SK-N-SH (cell line): ENCODE data around the gene CDK8. TPM values are rescaled to one million over a fixed set of nuclear protein-coding genes. Genes with fewer than 3 reads are reported as not detected.

Source experiments
- CTCF ChIA-PET: fragments of 300-600, 350-600 bp; formaldehyde crosslinking; extraction: SDS; loops from one replicate; lab custom pipeline; 2021; lab: Yijun Ruan, JAX
- POLR2A ChIA-PET: fragments of 350-600 bp; sonication (Branson Sonifier 250); formaldehyde crosslinking; extraction: SDS; loops from one replicate; lab custom pipeline; 2020; ENCODE audit warnings: antibody characterized with exemption, inconsistent platforms; lab: Yijun Ruan, JAX
- DNase-seq: peaks from one replicate; pipeline ENCODE4 v3.0.0; 2012
- H2AFZ ChIP-seq: fragments of 200-600 bp; sonication (generic); 2 replicates; pipeline ENCODE4 v1.8.1; 2016; ENCODE audit warnings: antibody characterized with exemption, mild to moderate bottlenecking, low read depth
- H3F3A ChIP-seq: fragments of 200-600 bp; sonication (generic); replicated peaks from 2 replicates; pipeline ENCODE3; 2016; ENCODE audit warnings: antibody characterized with exemption, mild to moderate bottlenecking; ENCODE audit not compliant: insufficient read depth
- H3K27ac ChIP-seq, 2 experiments: fragments of 200-500 bp in 1 of 2; fragments of 200-600 bp in 1 of 2; sonication (Bioruptor generic) in 1 of 2; sonication (generic), shearing (Covaris generic) in 1 of 2; 2 replicates each; pipeline versions ENCODE4 v1.5.1 to v1.6.1; 2014 to 2016; ENCODE audit warnings: low read depth in 2 of 2, inconsistent platforms in 1 of 2, low read length in 1 of 2, mild to moderate bottlenecking in 1 of 2, mixed read lengths in 1 of 2
- H3K27me3 ChIP-seq: fragments of 200-600 bp; sonication (generic), shearing (Covaris generic); 2 replicates; pipeline ENCODE4 v1.6.1; 2016; ENCODE audit warnings: mixed run types; ENCODE audit not compliant: insufficient read depth
- H3K36me3 ChIP-seq, 2 experiments: fragments of 200-500 bp in 1 of 2; fragments of 200-600 bp in 1 of 2; sonication (Bioruptor generic) in 1 of 2; sonication (generic) in 1 of 2; replicated peaks in 1 of 2; 2 replicates each; pipeline versions ENCODE3 to v1.5.1; 2014 to 2016; ENCODE audit warnings: low read length in 1 of 2, mild to moderate bottlenecking in 1 of 2; ENCODE audit not compliant: insufficient read depth in 2 of 2, control insufficient read depth in 1 of 2
- H3K4me1 ChIP-seq, 2 experiments: fragments of 200-500 bp in 1 of 2; fragments of 200-600 bp in 1 of 2; sonication (Bioruptor generic) in 1 of 2; sonication (generic), shearing (Covaris generic) in 1 of 2; 2 replicates each; pipeline versions ENCODE4 v1.5.1 to v1.6.1; 2014 to 2016; ENCODE audit warnings: low read depth in 1 of 2, low read length in 1 of 2, mixed run types in 1 of 2; ENCODE audit not compliant: insufficient read depth in 2 of 2, control insufficient read depth in 1 of 2
- H3K4me2 ChIP-seq: fragments of 200-600 bp; sonication (generic), shearing (Covaris generic); 2 replicates; pipeline ENCODE4 v1.6.1; 2017; ENCODE audit warnings: mixed run types
- H3K4me3 ChIP-seq, 2 experiments: fragments of 200-500 bp in 1 of 2; fragments of 200-600 bp in 1 of 2; sonication (Bioruptor generic) in 1 of 2; sonication (generic), shearing (Covaris generic) in 1 of 2; 2 replicates each; pipeline versions ENCODE4 v1.5.1 to v1.8.1; 2014 to 2016; ENCODE audit warnings: low read depth in 2 of 2, inconsistent platforms in 1 of 2, low read length in 1 of 2, mild to moderate bottlenecking in 1 of 2, mixed read lengths in 1 of 2, moderate library complexity in 1 of 2
- H3K79me2 ChIP-seq: fragments of 200-600 bp; sonication (generic); 2 replicates; pipeline ENCODE4 v1.8.1; 2017; ENCODE audit warnings: mild to moderate bottlenecking; ENCODE audit not compliant: insufficient read depth
- H3K9ac ChIP-seq: fragments of 200-600 bp; sonication (generic); 2 replicates; pipeline ENCODE4 v1.6.1; 2017; ENCODE audit warnings: mixed run types
- H3K9me2 ChIP-seq: fragments of 200-600 bp; sonication (generic); 2 replicates; pipeline ENCODE4 v1.6.1; 2017; ENCODE audit warnings: mixed run types
- H3K9me3 ChIP-seq: fragments of 200-600 bp; sonication (generic); 2 replicates; pipeline ENCODE4 v1.6.1; 2017; ENCODE audit warnings: mixed run types, mild to moderate bottlenecking, moderate library complexity
- H4K20me1 ChIP-seq: fragments of 200-600 bp; sonication (generic); 2 replicates; pipeline ENCODE4 v1.6.1; 2017; ENCODE audit warnings: mild to moderate bottlenecking, mixed run types; ENCODE audit not compliant: insufficient read depth
- FOSL2 ChIP-seq: IDR thresholded peaks from 2 replicates; pipeline ENCODE4 v1.4.0; 2012; ENCODE audit warnings: low read depth, mild to moderate bottlenecking, moderate library complexity, borderline replicate concordance
- FOXM1 ChIP-seq: IDR thresholded peaks from 2 replicates; pipeline ENCODE4 v1.4.0; 2012; ENCODE audit warnings: low read depth, mild to moderate bottlenecking
- MXI1 ChIP-seq: IDR thresholded peaks from 2 replicates; pipeline ENCODE4 v1.6.1; 2012; ENCODE audit warnings: mild to moderate bottlenecking, low read depth, low read length, improper control_type of control experiment
- POLR2AphosphoS5 ChIP-seq: IDR thresholded peaks from 2 replicates; pipeline ENCODE4 v1.6.1; 2012; ENCODE audit warnings: low read depth, low read length
- WGBS: methylation state at CpG from one replicate; pipeline ENCODE4 v1.1.6; 2017; ENCODE audit warnings: low lambda C conversion rate; 5-methylcytosine and 5-hydroxymethylcytosine counted together
- polyA plus RNA-seq, 3 experiments: library from polyadenylated mRNA; depleted of rRNA; stranded (reverse); fragments of >200 nt; gene quantifications; 2 replicates each; pipeline ENCODE4 v1.2.3, GENCODE V29; 2012
- TF ChIP-seq, protein P1 (sequence below): IDR thresholded peaks from 2 replicates; pipeline ENCODE4; 2012
- TF ChIP-seq, protein P2 (sequence below): IDR thresholded peaks from 2 replicates; pipeline ENCODE4 v1.4.0; 2012; ENCODE audit warnings: low read depth, borderline replicate concordance

The CDK8 gene
- polyA plus RNA-seq, 1 of the 3 experiments (the other 2 are of a cell fraction) = 10.1 TPM

DNA sequence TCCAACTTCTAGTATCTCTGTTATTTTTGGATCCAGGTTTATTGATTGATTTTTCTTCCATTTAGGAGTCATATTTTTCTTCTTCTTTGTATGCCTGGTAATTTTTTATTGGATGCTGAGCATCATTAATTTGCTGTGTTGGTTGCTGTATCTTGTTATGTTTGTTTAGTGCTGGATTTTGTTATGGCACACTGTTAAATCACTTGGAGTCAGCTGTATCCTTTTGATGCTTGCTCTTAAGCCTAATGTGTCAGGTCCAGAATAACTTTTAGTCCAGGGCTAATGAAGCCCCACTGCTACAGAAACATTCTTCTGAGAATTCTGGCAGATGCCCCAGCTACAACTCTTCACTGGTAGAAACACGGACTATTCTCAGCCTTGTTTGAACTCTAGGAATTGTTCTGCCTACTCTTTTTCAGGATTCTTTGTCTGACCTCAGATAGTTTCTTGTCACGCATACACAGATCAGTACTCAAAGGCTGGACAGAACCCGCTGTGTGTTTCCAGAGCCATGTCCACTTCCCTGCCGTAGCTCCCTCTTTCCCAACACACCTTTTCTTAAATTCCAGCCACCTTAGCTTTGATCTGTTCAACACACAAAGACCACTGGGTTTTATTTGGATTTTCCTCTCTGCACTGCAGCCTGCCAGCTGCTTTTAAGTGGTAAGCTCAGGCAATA, 166.5 kb downstream of the CDK8 start:
- POLR2A ChIA-PET = no interaction called here
- WGBS = 84% methylated on average over 4 of the region's 4 CpGs
- Histone ChIP-seq H3K9me3 (no peaks in the 10 kb centered on the region), H4K20me1 (no peaks in the 10 kb centered on the region), H3K9ac (no peak overlapping the region), H3K36me3 (no peaks in the 10 kb centered on the region), H2AFZ (no peak overlapping the region), H3K4me2 (no peak overlapping the region), H3K4me3 (no peak overlapping the region), H3K9me2 (no peaks in the 10 kb centered on the region), H3K27ac (no peak overlapping the region), H3K4me1 (no peaks in the 10 kb centered on the region; a peak in 1 of 4 replicates), H3K79me2 (no peaks in the 10 kb centered on the region), H3K27me3 (no peaks in the 10 kb centered on the region), H3F3A (no peaks in the 10 kb centered on the region)
- TF ChIP-seq, protein P1, sequence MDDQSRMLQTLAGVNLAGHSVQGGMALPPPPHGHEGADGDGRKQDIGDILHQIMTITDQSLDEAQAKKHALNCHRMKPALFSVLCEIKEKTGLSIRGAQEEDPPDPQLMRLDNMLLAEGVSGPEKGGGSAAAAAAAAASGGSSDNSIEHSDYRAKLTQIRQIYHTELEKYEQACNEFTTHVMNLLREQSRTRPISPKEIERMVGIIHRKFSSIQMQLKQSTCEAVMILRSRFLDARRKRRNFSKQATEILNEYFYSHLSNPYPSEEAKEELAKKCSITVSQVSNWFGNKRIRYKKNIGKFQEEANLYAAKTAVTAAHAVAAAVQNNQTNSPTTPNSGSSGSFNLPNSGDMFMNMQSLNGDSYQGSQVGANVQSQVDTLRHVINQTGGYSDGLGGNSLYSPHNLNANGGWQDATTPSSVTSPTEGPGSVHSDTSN = no peak
- CTCF ChIA-PET = interaction anchor here (1.0 kb wide), 1 partner anchor 20 kb away, joined by 4 read pairs; no protein-coding TSS in a partner anchor
- no peak for DNase-seq

GRCh38 chr13:26422036-26422435, 168.1 kb downstream of the CDK8 start:
- no peaks in the 10 kb centered on the region for H3K9me3 ChIP-seq
- no peak overlapping the region for H3K27ac ChIP-seq
- TF ChIP-seq POLR2AphosphoS5 = no peak
- no peak for TF ChIP-seq MXI1
- no peak for TF ChIP-seq FOSL2
- TF ChIP-seq FOXM1 = no peak
- TF ChIP-seq, all 33 proteins: peak for 0
- Histone ChIP-seq H3K9me2 (no peaks in the 10 kb centered on the region), H3K27me3 (no peaks in the 10 kb centered on the region), H3K4me3 (no peak overlapping the region), H2AFZ (no peak overlapping the region), H3K36me3 (no peaks in the 10 kb centered on the region), H4K20me1 (no peaks in the 10 kb centered on the region), H3K4me2 (no peak overlapping the region), H3F3A (no peaks in the 10 kb centered on the region), H3K79me2 (no peaks in the 10 kb centered on the region), H3K4me1 (peaks cover 0 to 3% of the 10 kb centered on the region in 2 experiments; a peak in 2 of 4 replicates), H3K9ac (no peak overlapping the region)
- POLR2A ChIA-PET = no interaction called here
- WGBS = 76% methylated on average over 6 of the region's 7 CpGs
- CTCF ChIA-PET = no interaction called here
- no peak for DNase-seq

DNA sequence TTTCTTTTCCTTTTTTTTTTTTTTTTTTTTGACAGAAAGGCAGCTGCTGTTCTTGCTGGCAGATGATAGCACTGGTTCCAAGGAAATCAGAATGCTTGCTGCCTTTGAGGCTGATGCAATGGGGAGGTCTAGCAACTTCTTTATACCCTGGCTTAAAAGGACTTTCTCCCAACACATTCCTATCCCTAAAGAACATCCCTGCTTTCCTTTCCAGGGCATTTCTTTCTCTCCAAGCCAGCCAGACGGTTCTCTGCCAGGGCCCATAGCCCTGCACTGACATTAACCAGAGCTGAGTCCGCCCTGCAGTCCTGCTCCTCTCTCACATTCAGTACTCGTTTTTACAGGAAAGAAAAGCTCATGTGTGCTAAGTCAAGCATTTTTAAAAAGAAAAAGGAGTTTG, 169.7 kb downstream of the CDK8 start:
- POLR2A ChIA-PET = interaction anchor here (0.7 kb wide), 1 partner anchor 144 kb away, joined by 3 read pairs; no protein-coding TSS in a partner anchor
- TF ChIP-seq, protein P2, sequence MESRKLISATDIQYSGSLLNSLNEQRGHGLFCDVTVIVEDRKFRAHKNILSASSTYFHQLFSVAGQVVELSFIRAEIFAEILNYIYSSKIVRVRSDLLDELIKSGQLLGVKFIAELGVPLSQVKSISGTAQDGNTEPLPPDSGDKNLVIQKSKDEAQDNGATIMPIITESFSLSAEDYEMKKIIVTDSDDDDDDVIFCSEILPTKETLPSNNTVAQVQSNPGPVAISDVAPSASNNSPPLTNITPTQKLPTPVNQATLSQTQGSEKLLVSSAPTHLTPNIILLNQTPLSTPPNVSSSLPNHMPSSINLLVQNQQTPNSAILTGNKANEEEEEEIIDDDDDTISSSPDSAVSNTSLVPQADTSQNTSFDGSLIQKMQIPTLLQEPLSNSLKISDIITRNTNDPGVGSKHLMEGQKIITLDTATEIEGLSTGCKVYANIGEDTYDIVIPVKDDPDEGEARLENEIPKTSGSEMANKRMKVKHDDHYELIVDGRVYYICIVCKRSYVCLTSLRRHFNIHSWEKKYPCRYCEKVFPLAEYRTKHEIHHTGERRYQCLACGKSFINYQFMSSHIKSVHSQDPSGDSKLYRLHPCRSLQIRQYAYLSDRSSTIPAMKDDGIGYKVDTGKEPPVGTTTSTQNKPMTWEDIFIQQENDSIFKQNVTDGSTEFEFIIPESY = no peak
- TF ChIP-seq, all 33 proteins: peak for 0
- Histone ChIP-seq H3K4me1 (peaks cover 0 to 3% of the 10 kb centered on the region in 2 experiments; a peak in 2 of 4 replicates), H3K4me3 (no peak overlapping the region), H3K27me3 (no peaks in the 10 kb centered on the region), H4K20me1 (no peaks in the 10 kb centered on the region), H3K4me2 (no peak overlapping the region), H3F3A (no peaks in the 10 kb centered on the region), H3K9me3 (no peaks in the 10 kb centered on the region), H3K9ac (no peak overlapping the region), H2AFZ (no peak overlapping the region), H3K36me3 (no peaks in the 10 kb centered on the region), H3K79me2 (no peaks in the 10 kb centered on the region), H3K9me2 (no peaks in the 10 kb centered on the region), H3K27ac (no peak overlapping the region)
- CTCF ChIA-PET = interaction anchor here (0.7 to 1.5 kb wide), 2 partner anchors 59 to 222 kb away, joined by 3 to 4 read pairs; no protein-coding TSS in a partner anchor
- WGBS = 39% methylated on average over 3 of the region's 3 CpGs
- DNase-seq = peak; percentile 35
